ENCODE measurements around the gene SH3D19. TPM values are rescaled to one million over a fixed set of nuclear protein-coding genes. Genes with fewer than 3 reads are reported as not detected.

SH3D19 gene
- total and polyA plus RNA-seq, 2 of the 4 experiments (the other 2 are of a cell fraction), result 14.4 to 27.2 TPM

GRCh38 chr4:151157543-151157942 lies 167.9 kb downstream of the SH3D19 start:
- DNase-seq (no peak), ATAC-seq (ENCODE audit: low read depth) (no peak)
- Histone ChIP-seq H2AK5ac (ENCODE audit: low read depth, low read length) (no peak overlapping the region), H4K20me1 (ENCODE audit: insufficient read depth, low read length) (no peaks in the 10 kb centered on the region), H2AK9ac (replicated peaks; ENCODE audit: low read depth, low read length, poor library complexity) (no peak overlapping the region), H3K18ac (ENCODE audit: low read depth, low read length) (no peak overlapping the region), H3K9me3 (ENCODE audit: control insufficient read depth, insufficient read depth, low read length) (no peaks in the 10 kb centered on the region), H4K8ac (ENCODE audit: low read depth in 2 of 2, low read length in 2 of 2) (no peak overlapping the region), H2BK15ac (ENCODE audit: low read depth, low read length) (no peak overlapping the region), H3K27ac (ENCODE audit: insufficient read depth, low read length) (no peak overlapping the region), H4K91ac (ENCODE audit: insufficient read depth, low read depth, low read length) (no peak overlapping the region), H2BK20ac (ENCODE audit: low read depth, low read length) (no peak overlapping the region), H3K9me1 (ENCODE audit: insufficient read depth, low read length) (no peaks in the 10 kb centered on the region), H3K36me3 (ENCODE audit: control insufficient read depth, insufficient read depth, low read length) (no peaks in the 10 kb centered on the region), H2BK120ac (ENCODE audit: low read depth, low read length) (no peak overlapping the region), H3K23ac (ENCODE audit: low read depth, low read length) (no peak overlapping the region), H2BK5ac (ENCODE audit: low read depth, low read length, poor library complexity, severe bottlenecking) (no peak overlapping the region), H3K4me2 (ENCODE audit: low read depth, low read length) (no peak overlapping the region), H3K4me3 (ENCODE audit: insufficient read depth, low read depth, low read length) (no peak overlapping the region), H3K9ac (ENCODE audit: low read depth, low read length) (no peak overlapping the region), H3K4me1 (ENCODE audit: control insufficient read depth, insufficient read depth, low read length) (no peaks in the 10 kb centered on the region), H3K14ac (replicated peaks; ENCODE audit: low read depth, low read length) (no peak overlapping the region), H3K56ac (ENCODE audit: extremely low read depth, insufficient read depth, low read length) (no peak overlapping the region), H3K27me3 (ENCODE audit: control insufficient read depth, insufficient read depth, low read length) (no peaks in the 10 kb centered on the region), H4K5ac (ENCODE audit: low read depth, low read length) (no peak overlapping the region), H3K79me1 (ENCODE audit: low read depth in 1 of 2, low read length in 2 of 2) (no peaks in the 10 kb centered on the region), H3K4ac (ENCODE audit: low read depth, low read length) (no peak overlapping the region), H2AFZ (replicated peaks; ENCODE audit: low read length, poor library complexity) (no peak overlapping the region)
- in situ Hi-C loops (cut with MboI; ENCODE audit: low sequenced_read_pairs) (no loop called here), dilution Hi-C loops (cut with HindIII; ENCODE audit: low sequenced_read_pairs, unreplicated experiment) (no loop called here), intact Hi-C loops (cut with micrococcal nuclease) (no loop called here)
- no CpG with 5 or more reads among the region's 2 CpGs for WGBS, 2 experiments (ENCODE audit: extremely low coverage in 2 of 2, insufficient read length in 1 of 2)
- POLR2A ChIA-PET (ENCODE audit: unreplicated experiment), result no interaction called here
- BruUV-seq (replicated peaks), result no TSS peak
- TF ChIP-seq USF2 (IDR thresholded peaks at IDR 0.05; ENCODE audit: low read depth, low read length), result no peak
- no peak for TF ChIP-seq CEBPB (IDR thresholded peaks at IDR 0.05; ENCODE audit: low read depth, low read length)
- CTCF ChIA-PET, result no interaction called here
